ENCODE data around the gene FMR1. TPM values are rescaled to one million over a fixed set of nuclear protein-coding genes. Genes with fewer than 3 reads are reported as not detected.

The FMR1 gene
- total RNA-seq, 1 donor from 2014 or later = 108 TPM

DNA sequence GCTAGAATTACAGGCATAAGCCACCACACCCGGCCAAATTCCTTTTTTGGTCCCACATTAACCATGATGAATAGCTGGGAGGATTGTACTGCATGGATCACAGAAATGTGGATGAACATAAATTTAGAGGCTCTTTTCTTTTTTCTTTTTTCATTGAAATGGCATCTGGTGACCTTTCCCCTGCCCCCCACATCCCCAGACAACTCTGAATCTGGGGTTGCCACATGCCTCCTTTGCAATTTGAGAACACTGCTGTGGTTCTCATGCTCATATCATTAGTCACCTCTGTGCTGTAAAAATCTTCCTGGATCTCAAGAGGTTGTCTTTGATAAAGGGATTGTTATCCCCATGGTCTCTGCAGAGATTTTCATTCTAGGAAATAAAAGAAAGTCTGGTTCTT, 46.6 kb downstream of the FMR1 start:
- H3K4me3 Mint-ChIP-seq = no peak overlapping the region
- H3K4me1 Mint-ChIP-seq = peaks cover 2% of the 10 kb centered on the region
- H3K27me3 Mint-ChIP-seq (ENCODE audit: low read depth) = no peaks in the 10 kb centered on the region
- TF ChIP-seq, protein P1, sequence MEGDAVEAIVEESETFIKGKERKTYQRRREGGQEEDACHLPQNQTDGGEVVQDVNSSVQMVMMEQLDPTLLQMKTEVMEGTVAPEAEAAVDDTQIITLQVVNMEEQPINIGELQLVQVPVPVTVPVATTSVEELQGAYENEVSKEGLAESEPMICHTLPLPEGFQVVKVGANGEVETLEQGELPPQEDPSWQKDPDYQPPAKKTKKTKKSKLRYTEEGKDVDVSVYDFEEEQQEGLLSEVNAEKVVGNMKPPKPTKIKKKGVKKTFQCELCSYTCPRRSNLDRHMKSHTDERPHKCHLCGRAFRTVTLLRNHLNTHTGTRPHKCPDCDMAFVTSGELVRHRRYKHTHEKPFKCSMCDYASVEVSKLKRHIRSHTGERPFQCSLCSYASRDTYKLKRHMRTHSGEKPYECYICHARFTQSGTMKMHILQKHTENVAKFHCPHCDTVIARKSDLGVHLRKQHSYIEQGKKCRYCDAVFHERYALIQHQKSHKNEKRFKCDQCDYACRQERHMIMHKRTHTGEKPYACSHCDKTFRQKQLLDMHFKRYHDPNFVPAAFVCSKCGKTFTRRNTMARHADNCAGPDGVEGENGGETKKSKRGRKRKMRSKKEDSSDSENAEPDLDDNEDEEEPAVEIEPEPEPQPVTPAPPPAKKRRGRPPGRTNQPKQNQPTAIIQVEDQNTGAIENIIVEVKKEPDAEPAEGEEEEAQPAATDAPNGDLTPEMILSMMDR (IDR thresholded peaks at IDR 0.05; ENCODE audit: unreplicated experiment) = no peak
- no peak for DNase-seq (ENCODE audit: low spot score in 2 of 2, unreplicated experiment in 2 of 2)
- peaks cover 47% of the 10 kb centered on the region for H3K9me3 Mint-ChIP-seq
- H3K27ac Mint-ChIP-seq = no peak overlapping the region
- H3K36me3 Mint-ChIP-seq = peaks cover 3% of the 10 kb centered on the region

DNA sequence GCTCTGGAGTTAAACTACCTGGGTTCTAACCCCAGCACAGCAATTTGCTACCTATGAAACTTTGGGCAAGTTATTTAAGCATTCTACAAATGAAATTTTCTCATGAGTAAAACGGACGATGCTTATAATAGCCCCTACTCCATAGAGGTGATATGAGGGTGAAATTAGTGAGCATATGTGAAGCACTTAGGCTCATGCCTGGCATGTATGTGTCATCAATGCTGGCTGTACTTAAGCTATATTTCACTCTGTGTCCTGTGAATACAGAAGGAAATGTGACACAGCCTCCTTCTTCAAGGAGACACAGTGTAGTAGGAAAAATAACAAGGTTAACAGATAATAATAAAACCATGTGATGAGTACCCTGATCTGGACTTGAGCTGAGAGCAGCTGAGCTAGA, 49.0 kb downstream of the FMR1 start:
- Mint-ChIP-seq H3K27me3 (ENCODE audit: low read depth) (no peaks in the 10 kb centered on the region), H3K4me3 (no peak overlapping the region), H3K36me3 (peaks cover 3% of the 10 kb centered on the region), H3K27ac (no peak overlapping the region), H3K4me1 (peaks cover 5% of the 10 kb centered on the region), H3K9me3 (peaks cover 62% of the 10 kb centered on the region)
- DNase-seq (ENCODE audit: low spot score in 2 of 2, unreplicated experiment in 2 of 2) = no peak
- TF ChIP-seq, protein P1 (IDR thresholded peaks at IDR 0.05; ENCODE audit: unreplicated experiment) = no peak

DNA sequence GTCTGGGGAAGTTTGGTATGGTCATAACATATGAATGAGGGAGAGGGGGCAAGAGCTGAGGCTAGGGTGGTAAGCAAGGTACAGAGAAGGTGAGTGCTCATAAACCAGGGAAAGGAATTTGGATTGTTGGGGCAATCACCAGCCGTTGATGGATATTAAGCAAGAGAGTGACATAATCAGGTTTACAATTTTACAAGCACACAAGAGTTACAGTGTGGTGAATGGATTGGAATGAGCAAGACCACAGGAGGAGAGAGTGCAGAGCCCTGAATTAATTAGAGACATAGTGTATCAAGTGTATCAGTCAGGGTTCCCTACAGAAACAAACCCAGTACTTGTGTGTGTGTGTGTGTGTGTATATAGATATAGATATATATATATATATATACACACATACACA, 50.8 kb downstream of the FMR1 start:
- H3K9me3 Mint-ChIP-seq = peaks cover 67% of the 10 kb centered on the region

DNA sequence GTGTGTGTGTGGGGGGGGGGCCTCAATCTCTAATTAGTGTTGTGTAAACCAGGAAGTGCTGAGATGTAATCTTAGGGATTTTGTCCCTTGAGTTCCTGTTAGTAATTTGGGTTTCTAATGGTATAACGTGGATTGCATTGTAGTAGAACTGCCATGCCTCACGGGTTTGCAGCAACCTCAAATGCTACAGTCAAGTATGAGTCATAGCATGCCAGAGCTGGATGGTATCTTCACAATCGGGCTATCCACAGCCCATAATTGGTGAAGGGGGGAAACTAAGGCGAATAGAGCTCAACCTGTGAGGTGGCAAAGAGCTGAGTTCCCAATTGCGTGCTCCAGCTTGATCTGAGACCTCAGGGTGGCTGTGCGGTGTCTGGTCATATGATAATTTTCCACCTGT, 67.2 kb downstream of the FMR1 start:
- TF ChIP-seq, protein P1 (IDR thresholded peaks at IDR 0.05; ENCODE audit: unreplicated experiment) = no peak
- H3K9me3 Mint-ChIP-seq = peaks cover 49% of the 10 kb centered on the region
- no peaks in the 10 kb centered on the region for H3K4me1 Mint-ChIP-seq
- no peaks in the 10 kb centered on the region for H3K36me3 Mint-ChIP-seq
- no peak overlapping the region for H3K27ac Mint-ChIP-seq
- no peak overlapping the region for H3K4me3 Mint-ChIP-seq
- no peak for DNase-seq (ENCODE audit: low spot score in 2 of 2, unreplicated experiment in 2 of 2)
- no peaks in the 10 kb centered on the region for H3K27me3 Mint-ChIP-seq (ENCODE audit: low read depth)

More for the DNA sequence above, 50.8 kb downstream of the FMR1 start:
- Mint-ChIP-seq H3K36me3 (peaks cover 3% of the 10 kb centered on the region), H3K27me3 (ENCODE audit: low read depth) (no peaks in the 10 kb centered on the region), H3K4me1 (peaks cover 5% of the 10 kb centered on the region), H3K27ac (no peak overlapping the region), H3K4me3 (no peak overlapping the region)
- TF ChIP-seq, protein P1 (IDR thresholded peaks at IDR 0.05; ENCODE audit: unreplicated experiment) = no peak
- no peak for DNase-seq (ENCODE audit: low spot score in 2 of 2, unreplicated experiment in 2 of 2)

DNA sequence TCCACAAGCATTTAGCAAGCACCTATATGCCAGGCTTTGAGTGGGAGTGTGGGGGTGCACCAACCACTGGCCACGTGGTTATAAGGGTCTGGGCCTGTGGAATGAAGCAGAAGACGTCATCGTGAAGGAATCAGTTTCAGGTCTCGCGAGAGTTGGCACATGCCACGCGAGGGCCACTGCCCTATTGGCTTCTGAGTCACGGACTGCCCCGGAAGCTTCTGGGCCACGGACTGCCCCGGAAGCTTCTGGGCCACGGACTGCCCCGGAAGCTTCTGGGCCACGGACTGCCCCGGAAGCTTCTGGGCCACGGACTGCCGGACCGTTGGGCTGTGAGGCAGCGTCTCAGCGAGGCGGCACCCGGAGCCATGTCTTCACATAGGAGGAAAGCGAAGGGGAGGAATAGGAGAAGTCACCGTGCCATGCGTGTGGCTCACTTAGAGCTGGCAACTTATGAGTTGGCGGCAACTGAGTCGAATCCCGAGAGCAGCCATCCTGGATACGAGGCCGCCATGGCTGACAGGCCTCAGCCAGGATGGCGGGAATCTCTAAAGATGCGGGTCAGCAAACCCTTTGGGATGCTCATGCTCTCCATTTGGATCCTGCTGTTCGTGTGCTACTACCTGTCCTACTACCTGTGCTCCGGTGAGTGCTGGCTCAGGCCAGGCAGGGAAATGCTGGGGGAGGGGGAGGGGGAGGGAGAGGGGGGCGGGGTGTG, 69.5 kb downstream of the FMR1 start, which contains the start of gene FMR1NB:
TSS of gene FMR1NB (plus strand) at position 300 of the 715 bp plus-strand sequence. CDS start at position 366, 66 bp downstream.
- TF ChIP-seq, protein P1 (IDR thresholded peaks at IDR 0.05; ENCODE audit: unreplicated experiment) = no peak
- Mint-ChIP-seq H3K27me3 (ENCODE audit: low read depth) (no peaks in the 10 kb centered on the region), H3K9me3 (peaks cover 45% of the 10 kb centered on the region), H3K4me3 (no peak within 1 kb of the TSS), H3K27ac (no peak within 1 kb of the TSS), H3K36me3 (no peaks in the 10 kb centered on the region), H3K4me1 (no peaks in the 10 kb centered on the region)
- no peak for DNase-seq (ENCODE audit: low spot score in 2 of 2, unreplicated experiment in 2 of 2)

Other genes with a start within 250 kb of the FMR1 start
- gene FMR1NB, start 69.4 kb downstream of the FMR1 start, total RNA-seq = not detected in 3 replicates